Stomach (tissue), 4 donors: ENCODE data around the gene TKTL1.

Source experiments
- CTCF ChIP-seq, 7 experiments: fragments of 450-650 bp in 4 of 7; fragments of 200-600 bp in 3 of 7; sonication (generic) in 3 of 7; IDR thresholded peaks; one replicate each; pipeline ENCODE4 v1.5.1; 2016 to 2019; ENCODE audit warnings: antibody characterized with exemption in 7 of 7, control low read depth in 2 of 7, mild to moderate bottlenecking in 1 of 7
- POLR2A ChIP-seq, 4 donors: fragments of 450-650 bp; IDR thresholded peaks; one replicate each; pipeline ENCODE4 v1.6.1; 2016; ENCODE audit warnings: antibody characterized with exemption in 4 of 4, control low read depth in 2 of 4, mild to moderate bottlenecking in 1 of 4, moderate library complexity in 1 of 4
- POLR2AphosphoS5 ChIP-seq, 3 donors: sonication (generic); formaldehyde crosslinking; IDR thresholded peaks; one replicate each; pipeline ENCODE4 v1.6.1; 2016; ENCODE audit warnings: antibody characterized with exemption in 3 of 3

GRCh38 chrX:154354013-154354412 is 58.4 kb downstream of the TKTL1 start:
- no peak for TF ChIP-seq CTCF (IDR thresholded peaks at IDR 0.05)
- TF ChIP-seq POLR2A (IDR thresholded peaks at IDR 0.05) = no peak
- no peak for TF ChIP-seq POLR2AphosphoS5 (IDR thresholded peaks at IDR 0.05)
